BLaER1 (cell line): ENCODE results near the gene GPR61.

Experiments used
- H3K27ac ChIP-seq: shearing (Covaris generic); formaldehyde crosslinking; 2 replicates; pipeline ENCODE4 v1.8.1; 2022
- H3K27me3 ChIP-seq: shearing (Covaris generic); formaldehyde crosslinking; 2 replicates; pipeline ENCODE4 v1.8.1; 2022
- H3K36me3 ChIP-seq: shearing (Covaris generic); formaldehyde crosslinking; 2 replicates; pipeline ENCODE4 v1.8.1; 2022
- H3K4me1 ChIP-seq: shearing (Covaris generic); formaldehyde crosslinking; 2 replicates; pipeline ENCODE4 v1.8.1; 2022
- H3K4me2 ChIP-seq: shearing (Covaris generic); formaldehyde crosslinking; 2 replicates; pipeline ENCODE4 v1.8.1; 2022
- H3K4me3 ChIP-seq: shearing (Covaris generic); formaldehyde crosslinking; 2 replicates; pipeline ENCODE4 v1.8.1; 2022
- H3K9ac ChIP-seq: shearing (Covaris generic); formaldehyde crosslinking; 2 replicates; pipeline ENCODE4 v1.8.1; 2022
- H3K9me3 ChIP-seq: shearing (Covaris generic); formaldehyde crosslinking; 2 replicates; pipeline ENCODE4 v1.8.1; 2022
- H4K20me1 ChIP-seq: shearing (Covaris generic); formaldehyde crosslinking; 2 replicates; pipeline ENCODE4 v1.8.1; 2022
- Cebpa-rat ChIP-seq: shearing (Covaris generic); IDR thresholded peaks from 2 replicates; pipeline ENCODE4 v1.8.1; 2022

GPR61 gene

GRCh38 chr1:109498161-109498801, 41.4 kb upstream of the GPR61 start:
- Histone ChIP-seq H3K9me3 (no peaks in the 10 kb centered on the region), H3K4me1 (peaks cover 88% of the 10 kb centered on the region), H3K4me2 (peak overlapping the region; percentile 27), H3K36me3 (peaks cover 51% of the 10 kb centered on the region), H3K27ac (0 out of 2 replicates have a peak overlapping the region, but pooled peaks have one; percentile 18), H3K9ac (no peak overlapping the region; the same call in 1 of the 2 replicates), H4K20me1 (peaks cover 40% of the 10 kb centered on the region), H3K27me3 (no peaks in the 10 kb centered on the region), H3K4me3 (no peak overlapping the region)
- TF ChIP-seq Cebpa-rat = no peak

GRCh38 chr1:109499081-109499480, 40.6 kb upstream of the GPR61 start:
- H3K4me1 ChIP-seq = peaks cover 91% of the 10 kb centered on the region
- 0 out of 2 replicates have a peak overlapping the region, but pooled peaks have one; percentile 86 for H3K4me2 ChIP-seq
- TF ChIP-seq Cebpa-rat = no peak
- H3K27me3 ChIP-seq = no peaks in the 10 kb centered on the region
- H3K9me3 ChIP-seq = no peaks in the 10 kb centered on the region
- H3K27ac ChIP-seq = no peak overlapping the region
- no peak overlapping the region for H3K4me3 ChIP-seq
- peaks cover 51% of the 10 kb centered on the region for H3K36me3 ChIP-seq
- H4K20me1 ChIP-seq = peaks cover 40% of the 10 kb centered on the region
- no peak overlapping the region for H3K9ac ChIP-seq

- peaks cover 39% of the 10 kb centered on the region for H4K20me1 ChIP-seq
- no peak for TF ChIP-seq Cebpa-rat
- H3K4me1 ChIP-seq = peaks cover 91% of the 10 kb centered on the region
- 0 out of 2 replicates have a peak overlapping the region, but pooled peaks have one; percentile 19 for H3K9ac ChIP-seq
- peak overlapping the region; percentile 86 for H3K4me2 ChIP-seq
- H3K4me3 ChIP-seq = no peak overlapping the region
- peak overlapping the region; percentile 53 for H3K27ac ChIP-seq
- peaks cover 51% of the 10 kb centered on the region for H3K36me3 ChIP-seq
- no peaks in the 10 kb centered on the region for H3K27me3 ChIP-seq
- no peaks in the 10 kb centered on the region for H3K9me3 ChIP-seq
Observed at GRCh38 chr1:109499661-109500536, 39.8 kb upstream of the GPR61 start.

GRCh38 chr1:109500941-109501381, 38.7 kb upstream of the GPR61 start:
- Histone ChIP-seq H4K20me1 (peaks cover 34% of the 10 kb centered on the region), H3K9ac (peak overlapping the region; percentile 38; the same call in 1 of the 2 replicates), H3K4me3 (no peak overlapping the region), H3K4me1 (peaks cover 81% of the 10 kb centered on the region), H3K27ac (peak overlapping the region; percentile 53), H3K4me2 (peak overlapping the region; percentile 86), H3K9me3 (no peaks in the 10 kb centered on the region), H3K27me3 (no peaks in the 10 kb centered on the region), H3K36me3 (peaks cover 46% of the 10 kb centered on the region)
- no peak for TF ChIP-seq Cebpa-rat

- H3K9me3 ChIP-seq = no peaks in the 10 kb centered on the region
- H4K20me1 ChIP-seq = peaks cover 28% of the 10 kb centered on the region
- H3K4me2 ChIP-seq = peak overlapping the region; percentile 86
- H3K9ac ChIP-seq = peak overlapping the region; percentile 36; the same call in 1 of the 2 replicates
- H3K4me3 ChIP-seq = peak overlapping the region; percentile 15; the same call in 1 of the 2 replicates
- TF ChIP-seq Cebpa-rat = no peak
- H3K4me1 ChIP-seq = peaks cover 78% of the 10 kb centered on the region
- no peaks in the 10 kb centered on the region for H3K27me3 ChIP-seq
- H3K36me3 ChIP-seq = peaks cover 37% of the 10 kb centered on the region
- H3K27ac ChIP-seq = peak overlapping the region; percentile 53
Observed at GRCh38 chr1:109501644-109502363, 37.9 kb upstream of the GPR61 start.

- Histone ChIP-seq H3K4me2 (peak overlapping the region; percentile 86), H3K27ac (peak overlapping the region; percentile 68), H3K4me1 (peaks cover 72% of the 10 kb centered on the region), H3K9ac (peak overlapping the region; percentile 36; the same call in 1 of the 2 replicates), H3K36me3 (peaks cover 33% of the 10 kb centered on the region), H4K20me1 (peaks cover 22% of the 10 kb centered on the region), H3K9me3 (no peaks in the 10 kb centered on the region), H3K27me3 (no peaks in the 10 kb centered on the region), H3K4me3 (peak overlapping the region; percentile 15; the same call in 1 of the 2 replicates)
- TF ChIP-seq Cebpa-rat = no peak
Observed at GRCh38 chr1:109502364-109502851, 37.3 kb upstream of the GPR61 start.

GRCh38 chr1:109503935-109504334, 35.7 kb upstream of the GPR61 start:
- peaks cover 62% of the 10 kb centered on the region for H3K4me1 ChIP-seq
- H3K36me3 ChIP-seq = peaks cover 28% of the 10 kb centered on the region
- no peak for TF ChIP-seq Cebpa-rat
- peaks cover 7% of the 10 kb centered on the region; the same call in 1 of the 2 replicates for H4K20me1 ChIP-seq
- H3K9ac ChIP-seq = no peak overlapping the region
- 0 out of 2 replicates have a peak overlapping the region, but pooled peaks have one; percentile 14 for H3K27ac ChIP-seq
- no peaks in the 10 kb centered on the region for H3K27me3 ChIP-seq
- no peak overlapping the region for H3K4me3 ChIP-seq
- H3K4me2 ChIP-seq = no peak overlapping the region
- H3K9me3 ChIP-seq = no peaks in the 10 kb centered on the region

GRCh38 chr1:109504974-109505373, 34.7 kb upstream of the GPR61 start:
- TF ChIP-seq Cebpa-rat = no peak
- H3K9me3 ChIP-seq = no peaks in the 10 kb centered on the region
- no peaks in the 10 kb centered on the region; the same call in 1 of the 2 replicates for H4K20me1 ChIP-seq
- H3K27ac ChIP-seq = no peak overlapping the region
- peaks cover 18% of the 10 kb centered on the region for H3K36me3 ChIP-seq
- H3K4me2 ChIP-seq = no peak overlapping the region
- H3K4me1 ChIP-seq = peaks cover 57% of the 10 kb centered on the region
- no peaks in the 10 kb centered on the region for H3K27me3 ChIP-seq
- H3K9ac ChIP-seq = no peak overlapping the region
- no peak overlapping the region for H3K4me3 ChIP-seq
